Astrocyte of the spinal cord (primary cell): Measurements from ENCODE around the gene ARHGEF19.

ENCODE experiments used
- DNase-seq: peaks from one replicate; pipeline ENCODE4 v3.0.0; 2011; ENCODE audit warnings: low read depth, low spot score
- H3K4me3 ChIP-seq: 2 replicates; pipeline ENCODE4 v1.5.1; 2011; ENCODE audit warnings: low read depth, mild to moderate bottlenecking, low read length, moderate library complexity
- CTCF ChIP-seq: IDR thresholded peaks from 2 replicates; pipeline ENCODE4 v1.5.1; 2012; ENCODE audit warnings: low read depth, mild to moderate bottlenecking, low read length, inconsistent platforms
- in situ Hi-C: cut with HindIII; loops from 2 replicates; pipeline ENCODE4 v1.10.0; 2017; ENCODE audit warnings: low sequenced_read_pairs

Gene ARHGEF19

GRCh38 chr1:16254263-16254928, 41.9 kb upstream of the ARHGEF19 start:
- H3K4me3 ChIP-seq: no peak overlapping the region
- no peak for DNase-seq
- TF ChIP-seq CTCF: no peak
- in situ Hi-C loops: no loop called here

GRCh38 chr1:16253332-16253922, 41.0 kb upstream of the ARHGEF19 start:
- DNase-seq: no peak
- no peak for TF ChIP-seq CTCF
- in situ Hi-C loops: no loop called here
- H3K4me3 ChIP-seq: no peak overlapping the region

GRCh38 chr1:16252912-16253311, 40.5 kb upstream of the ARHGEF19 start:
- DNase-seq: no peak
- no peak overlapping the region for H3K4me3 ChIP-seq
- in situ Hi-C loops: no loop called here
- TF ChIP-seq CTCF: no peak

- in situ Hi-C loops: no loop called here
- DNase-seq: no peak
Measured at GRCh38 chr1:16251381-16251780, 38.9 kb upstream of the ARHGEF19 start.

GRCh38 chr1:16250524-16251251, 38.2 kb upstream of the ARHGEF19 start:
- H3K4me3 ChIP-seq: no peak overlapping the region
- in situ Hi-C loops: no loop called here
- peak; percentile 58 for DNase-seq
- TF ChIP-seq CTCF: no peak

More at GRCh38 chr1:16251381-16251780, 38.9 kb upstream of the ARHGEF19 start:
- TF ChIP-seq CTCF: no peak
- H3K4me3 ChIP-seq: no peak overlapping the region

GRCh38 chr1:16249596-16250241, 37.3 kb upstream of the ARHGEF19 start:
- no peak overlapping the region for H3K4me3 ChIP-seq
- TF ChIP-seq CTCF: no peak

More at GRCh38 chr1:16249596-16250241, 37.3 kb upstream of the ARHGEF19 start:
- in situ Hi-C loops: no loop called here
- peak; percentile 54 for DNase-seq
